Activated T-helper 9 cell treated with anti-CD3 and anti-CD28 coated beads, Interleukin-2, amount 50 U/mL, for 16 hours (primary cell): ENCODE data around the gene PIK3CG.
"Not testable (repeated sequence)": the region's sequence is repeated elsewhere in the genome, so short reads cannot be mapped to it uniquely, and the experiment has no call there.

Source experiments
- DNase-seq: peaks from one replicate; pipeline ENCODE4 v3.0.0-alpha.2; 2020; ENCODE audit warnings: low read depth

Gene PIK3CG

DNA sequence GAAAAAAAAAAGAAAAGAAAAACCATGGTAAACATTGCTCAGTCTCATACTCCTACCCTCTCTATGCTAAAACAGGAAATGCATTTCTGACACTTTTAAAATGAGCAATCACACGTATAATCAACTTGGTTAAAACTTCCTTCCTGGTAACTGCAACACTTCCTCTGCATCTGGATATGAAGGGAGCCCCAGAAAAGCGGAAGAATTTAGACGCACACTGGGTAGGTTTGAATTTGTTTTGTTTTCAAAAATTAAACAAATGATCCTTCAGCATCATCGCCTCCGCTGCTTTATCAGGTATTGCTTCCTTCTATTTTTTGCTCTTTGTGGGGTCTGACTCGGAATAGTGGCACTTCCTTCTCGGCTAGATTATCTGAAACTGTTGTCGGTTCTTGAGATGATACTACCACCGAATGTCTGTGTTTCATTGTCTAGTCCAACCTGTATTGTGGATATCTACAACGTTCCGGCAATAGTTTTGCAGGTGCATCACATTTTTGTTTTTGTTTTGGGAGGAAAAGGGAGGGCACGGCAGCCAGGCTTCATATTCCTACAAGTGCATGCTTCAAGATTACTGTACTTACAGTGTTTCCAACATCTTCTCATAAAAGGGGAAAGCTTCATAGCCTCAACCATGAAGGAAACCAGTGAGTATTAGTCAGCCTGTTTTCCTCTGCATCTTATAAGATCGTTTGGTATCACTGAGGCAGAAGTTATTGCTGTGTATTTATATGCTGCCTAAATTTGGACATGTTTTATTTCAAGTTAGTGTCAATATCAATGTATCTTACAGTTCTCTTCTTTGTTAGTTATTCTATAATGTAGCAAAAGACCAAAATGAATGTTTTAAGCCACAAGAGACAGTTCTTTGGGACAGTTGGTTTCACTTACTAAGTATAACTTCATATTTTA is at the start of gene PIK3CG:
Gene PIK3CG, plus strand, starts transcription at position 153 of the 912 bp plus-strand sequence. CDS start 2,280 bp downstream, outside the sequence.
- no peak for DNase-seq

DNA sequence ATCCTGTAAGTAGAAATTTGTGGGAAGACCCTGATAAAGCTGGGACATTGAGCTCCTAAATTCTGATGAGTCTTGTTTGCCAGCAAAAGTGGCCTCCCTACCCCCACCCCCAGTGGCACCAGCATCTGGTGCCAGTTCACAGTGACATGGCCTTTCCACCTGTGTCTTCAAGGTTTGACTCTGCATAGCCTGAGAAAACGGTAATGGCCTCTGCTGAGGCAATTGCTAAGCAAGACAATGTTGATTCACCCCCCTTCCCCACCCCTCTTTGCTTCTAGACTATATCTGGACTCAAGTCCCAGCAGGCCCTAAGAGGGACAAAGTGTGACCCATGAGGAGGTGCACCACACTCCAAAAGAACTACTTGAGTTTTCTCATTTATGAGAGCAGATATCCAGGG is 48.0 kb upstream of the PIK3CG start:
- no peak for DNase-seq

DNA sequence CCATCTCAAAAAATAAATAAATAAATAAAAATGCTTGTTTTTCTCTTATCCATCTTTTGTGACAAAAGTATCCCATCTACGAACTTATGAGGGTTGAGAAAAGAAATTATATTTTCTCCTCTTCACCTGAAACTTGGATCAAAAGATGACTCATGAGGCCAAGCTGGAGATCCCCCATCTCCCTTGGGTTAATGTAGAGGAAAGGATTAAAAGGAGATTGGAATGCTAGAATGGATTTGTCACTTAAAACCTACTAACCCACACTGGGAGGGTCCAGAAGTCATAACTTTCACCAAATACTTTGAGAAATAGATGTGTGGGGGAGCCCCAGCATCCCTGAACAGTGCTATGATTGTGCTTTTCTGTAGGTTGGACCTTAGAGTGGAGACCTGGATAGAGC is 46.3 kb upstream of the PIK3CG start:
- no peak for DNase-seq

DNA sequence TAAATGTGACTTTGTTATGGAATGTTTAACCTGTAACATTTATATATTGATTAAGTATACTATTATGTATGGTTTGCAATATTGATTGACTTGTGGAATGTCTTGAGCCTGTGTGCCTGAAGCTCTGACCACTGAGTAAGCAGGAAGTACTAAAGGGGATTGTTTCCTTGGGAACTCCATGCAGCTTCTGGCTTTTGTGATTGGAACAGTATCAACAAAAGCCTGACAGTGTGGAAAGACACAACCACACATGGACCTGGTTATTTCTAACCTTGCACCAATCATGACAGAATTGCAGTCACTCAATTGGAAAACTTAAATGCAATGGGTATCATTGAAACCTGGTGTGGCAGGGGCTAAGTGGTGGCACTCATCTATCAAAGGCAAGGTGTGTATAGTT is 45.5 kb upstream of the PIK3CG start:
- DNase-seq: no peak

DNA sequence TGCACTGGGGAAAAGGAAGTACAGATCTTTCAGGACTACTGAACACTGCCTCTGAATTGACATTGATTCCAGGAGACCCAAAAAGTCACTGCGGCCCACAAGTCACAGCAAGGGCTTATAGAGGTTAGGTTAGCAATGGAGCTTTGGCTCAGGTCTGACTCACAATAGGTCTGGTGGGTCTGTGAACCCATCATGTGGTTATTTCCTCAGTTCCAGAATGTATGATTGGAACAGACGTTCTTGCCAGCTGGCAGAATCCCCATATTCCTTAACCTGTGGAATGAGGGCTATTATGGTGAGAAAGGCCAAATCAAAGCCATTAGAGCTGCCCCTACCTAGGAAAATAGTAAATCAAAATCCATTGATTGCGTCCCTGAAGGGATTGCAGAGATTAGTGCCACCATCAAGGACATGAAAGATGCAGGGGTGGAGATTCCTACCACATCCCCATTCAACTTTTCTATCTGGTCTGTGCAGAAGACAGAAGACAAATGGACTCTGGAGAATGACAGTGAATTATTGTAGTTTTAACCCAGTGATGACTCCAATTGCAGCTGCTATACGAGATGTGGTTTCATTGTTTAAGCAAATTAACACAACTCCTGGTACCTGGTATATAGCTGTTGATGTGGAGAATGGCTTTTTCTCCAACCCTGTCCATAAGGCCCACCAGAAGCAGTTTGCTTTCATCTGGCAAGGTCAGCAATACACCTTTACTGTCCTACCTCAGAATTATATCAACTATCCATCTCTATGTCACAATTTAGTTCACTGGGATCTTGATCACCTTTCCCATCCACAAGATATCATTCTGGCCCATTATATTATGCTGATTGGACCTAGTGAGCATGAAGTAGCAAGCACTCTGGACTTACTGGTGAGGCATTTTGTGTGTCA is 44.5 kb upstream of the PIK3CG start:
- DNase-seq: no peak

DNA sequence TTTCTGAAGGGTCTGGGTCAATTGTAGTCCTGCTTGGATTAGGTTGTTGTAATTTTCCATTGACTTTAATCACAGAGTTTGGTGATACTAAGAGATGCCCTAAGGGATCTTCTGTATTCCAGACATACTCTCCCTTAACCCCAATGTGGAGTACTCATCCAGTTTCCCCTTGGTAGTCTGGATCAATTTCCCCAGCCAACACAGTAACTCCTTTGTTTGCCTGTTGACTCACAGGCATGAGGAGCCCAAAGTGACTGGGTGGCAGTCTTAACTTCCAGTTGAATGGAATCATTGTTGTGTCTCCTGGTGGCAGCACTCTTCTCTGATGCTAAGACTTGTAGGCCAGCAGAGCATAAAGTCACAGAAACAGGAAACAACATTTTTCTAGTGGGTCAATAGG is 41.5 kb upstream of the PIK3CG start:
- no peak for DNase-seq

DNA sequence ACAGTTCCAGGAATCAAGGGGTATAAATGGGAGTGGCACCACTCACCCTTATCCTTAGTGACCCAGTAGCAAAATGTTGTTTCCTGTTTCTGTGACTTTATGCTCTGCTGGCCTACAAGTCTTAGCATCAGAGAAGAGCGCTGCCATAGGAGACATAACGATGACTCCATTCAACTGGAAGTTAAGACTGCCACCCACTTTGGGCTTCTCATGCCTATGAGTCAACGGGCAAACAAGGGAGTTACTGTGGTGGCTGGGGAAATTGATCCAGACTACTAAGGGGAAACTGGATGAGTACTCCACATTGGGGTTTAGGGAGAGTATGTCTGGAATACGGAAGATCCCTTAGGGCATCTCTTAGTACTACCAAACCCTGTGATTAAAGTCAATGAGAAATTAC is 40.6 kb upstream of the PIK3CG start:
- no peak for DNase-seq

DNA sequence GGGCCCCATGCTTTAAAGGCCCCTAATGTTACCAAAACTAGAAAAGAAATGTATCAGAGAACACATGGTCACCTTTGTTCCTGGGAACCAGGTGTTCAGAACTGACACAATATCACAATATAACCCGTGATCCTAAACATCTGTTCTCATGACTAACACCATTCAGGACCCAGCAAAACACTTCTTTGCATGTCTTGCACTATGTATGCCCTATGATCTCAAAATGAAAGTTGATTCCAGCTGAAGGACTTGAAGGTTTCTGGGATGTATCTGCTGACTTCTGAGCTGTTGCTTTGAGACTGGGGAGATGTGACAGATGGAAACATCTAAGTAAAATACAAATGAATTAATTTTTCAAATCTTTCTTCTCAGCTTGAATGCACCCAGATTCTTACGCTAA is 37.5 kb upstream of the PIK3CG start:
- no peak for DNase-seq

DNA sequence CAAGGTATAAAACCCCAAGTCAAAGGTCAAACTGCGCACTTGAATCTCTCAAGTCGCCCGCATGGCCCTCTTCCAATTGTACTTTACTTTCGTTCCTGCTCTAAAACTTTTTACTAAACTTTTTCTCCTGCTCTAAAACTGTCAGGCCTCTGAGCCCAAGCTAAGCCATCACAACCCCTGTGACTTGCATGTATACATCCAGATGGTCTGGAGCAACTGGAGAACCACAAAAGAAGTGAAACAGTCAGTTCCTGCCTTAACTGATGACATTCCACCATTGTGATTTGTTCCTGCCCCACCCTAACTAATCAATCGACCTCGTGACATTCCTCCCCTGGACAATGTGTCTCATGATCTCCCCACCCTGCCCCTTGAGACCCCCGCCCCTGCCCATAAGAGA is 35.6 kb upstream of the PIK3CG start:
- no peak for DNase-seq

DNA sequence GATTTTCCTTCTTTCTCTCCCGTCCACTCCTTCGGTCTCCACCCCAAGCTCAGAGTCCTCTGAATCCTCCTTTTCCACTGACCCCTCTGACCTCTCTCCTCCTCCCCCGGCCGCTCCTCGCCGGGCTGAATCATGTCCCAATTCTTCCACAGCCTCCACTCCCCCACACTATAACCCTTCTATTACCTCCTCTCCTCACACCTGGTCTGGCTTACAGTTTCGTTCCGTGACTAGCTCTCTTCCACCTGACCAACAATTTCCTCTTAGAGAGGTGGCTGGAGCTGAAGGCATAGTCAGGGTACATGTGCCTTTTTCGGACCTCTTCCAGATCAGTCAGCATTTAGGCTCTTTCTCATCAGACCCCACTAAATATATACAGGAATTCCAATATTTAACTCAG is 34.2 kb upstream of the PIK3CG start:
- DNase-seq: not testable (repeated sequence)

DNA sequence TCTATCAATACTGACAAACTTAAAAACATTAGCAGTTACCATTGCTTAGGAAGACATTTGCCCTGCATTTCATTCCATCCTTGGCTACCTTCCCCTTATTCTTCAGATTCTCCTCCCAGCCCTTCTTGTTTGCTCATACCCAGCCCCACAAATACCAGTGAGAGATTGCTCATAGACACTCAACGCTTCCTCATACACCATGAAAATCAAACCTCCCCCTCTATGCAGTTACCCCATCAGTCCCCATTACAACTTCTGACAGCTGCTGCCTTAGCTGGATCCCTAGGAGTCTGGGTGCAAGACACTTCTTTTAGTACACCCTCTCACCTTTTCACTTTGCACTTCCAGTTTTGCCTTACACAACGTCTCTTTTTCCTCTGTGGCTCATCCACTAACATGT is 28.3 kb upstream of the PIK3CG start:
- DNase-seq: no peak

DNA sequence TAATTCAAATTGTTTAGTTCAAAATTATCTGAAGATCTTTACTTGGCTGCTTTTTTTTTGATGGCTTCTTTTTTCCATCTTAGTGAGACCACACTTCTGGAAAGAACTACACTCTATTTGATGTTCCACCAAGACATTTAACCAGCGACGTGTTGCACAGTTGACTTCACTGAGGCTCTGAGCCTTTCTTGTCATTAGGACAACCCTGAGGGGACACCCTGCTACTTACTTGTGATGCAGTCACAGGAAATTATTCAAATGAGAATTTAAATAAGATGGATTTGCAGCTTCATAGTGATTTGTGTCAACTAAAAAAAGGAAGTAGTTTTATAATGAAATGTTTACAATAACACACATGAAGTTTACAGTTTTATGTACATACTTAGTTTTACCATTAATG is 25.6 kb upstream of the PIK3CG start:
- DNase-seq: no peak

DNA sequence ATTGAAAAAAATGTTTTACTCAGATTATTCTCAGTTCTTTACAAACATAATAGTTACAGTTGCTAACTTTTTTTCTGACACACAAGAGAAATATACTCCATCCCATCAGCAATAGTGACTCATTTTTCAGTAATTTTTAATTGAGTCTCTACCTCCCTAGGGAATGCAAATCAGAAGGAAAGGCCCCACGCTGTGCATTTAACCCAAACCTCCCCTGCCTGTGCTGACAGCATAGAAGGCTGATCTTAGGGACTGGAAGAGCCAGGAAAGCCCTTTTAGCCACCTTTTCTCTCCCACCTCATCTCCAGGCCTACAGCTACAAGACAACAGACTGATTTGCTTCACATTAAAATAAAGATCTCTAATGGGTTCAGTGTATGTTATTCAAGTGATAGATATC is 24.7 kb upstream of the PIK3CG start:
- DNase-seq: no peak

DNA sequence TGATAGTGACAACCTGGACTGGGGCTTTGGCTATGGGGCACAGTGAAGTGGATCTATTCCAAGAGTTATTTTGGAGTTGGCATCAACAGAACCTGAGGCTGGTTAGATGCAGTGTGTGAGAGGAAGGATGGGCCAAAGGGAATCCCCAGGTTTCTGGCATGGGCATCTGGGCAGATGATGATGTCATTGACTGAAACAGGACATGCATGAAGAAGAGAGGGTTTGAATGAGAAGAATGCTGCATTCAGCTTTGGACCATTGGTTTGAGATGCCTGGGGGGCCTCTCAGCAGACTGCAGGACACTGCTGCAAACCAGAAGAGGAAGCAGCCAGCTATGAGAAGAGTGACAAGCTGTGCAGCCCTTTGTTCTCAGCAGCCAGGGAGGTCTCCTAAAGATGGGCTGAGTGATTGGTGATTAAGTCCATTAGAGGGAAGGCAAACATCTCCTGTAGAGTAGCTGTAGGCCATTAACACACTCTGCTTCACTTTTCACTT is 23.1 kb upstream of the PIK3CG start:
- no peak for DNase-seq

DNA sequence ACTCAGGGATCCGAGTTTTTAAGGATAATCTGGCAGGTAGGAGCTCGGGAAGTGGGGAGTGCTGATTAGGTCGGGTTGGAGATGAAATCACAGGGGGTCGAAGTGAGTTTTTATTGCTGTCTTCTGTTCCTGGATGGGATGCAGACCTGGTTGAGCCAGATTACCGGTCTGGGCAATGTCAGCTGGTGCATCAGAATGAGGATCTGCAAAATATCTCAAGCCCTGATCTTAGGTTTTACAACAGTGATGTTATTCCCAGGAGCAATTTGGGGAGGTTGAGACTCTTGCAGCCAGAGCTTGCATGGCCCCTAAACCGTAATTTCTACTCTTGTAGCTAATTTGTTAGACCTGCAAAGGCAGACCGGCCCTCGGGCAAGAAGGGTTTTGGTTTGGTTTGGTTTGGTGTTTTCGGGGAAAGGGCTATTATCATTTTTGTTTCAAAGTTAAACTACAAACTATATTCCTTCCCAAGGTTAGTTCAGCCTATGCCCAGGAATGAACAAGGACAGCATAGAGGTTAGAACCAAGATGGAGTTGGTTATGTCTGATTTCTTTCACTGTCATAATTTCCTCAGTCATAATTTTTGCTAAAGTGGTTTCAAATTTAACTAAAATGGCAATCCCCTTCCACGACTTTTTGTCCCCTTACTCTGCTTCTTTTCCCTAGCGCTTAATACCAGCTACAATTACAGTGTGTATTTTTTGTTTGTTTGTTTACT is 20.6 kb upstream of the PIK3CG start:
- DNase-seq: no peak

DNA sequence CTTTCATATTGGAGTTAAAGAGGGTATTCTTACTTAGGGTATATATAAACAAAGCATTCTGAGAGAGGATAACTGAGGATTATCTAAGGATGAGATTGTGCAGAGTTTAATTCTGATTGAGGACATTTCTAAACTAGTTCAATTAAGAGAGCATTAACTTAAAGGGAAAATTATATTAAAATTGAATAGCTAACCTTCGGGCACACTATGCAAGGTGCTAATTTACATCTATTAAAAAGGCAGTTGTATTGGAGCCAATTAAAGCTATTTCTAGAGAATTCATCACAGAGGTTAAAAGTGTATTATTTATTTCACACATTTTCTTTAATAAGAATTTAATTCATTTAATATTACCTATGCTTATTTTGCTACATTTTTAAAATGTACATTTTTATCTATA is 17.0 kb upstream of the PIK3CG start:
- no peak for DNase-seq

DNA sequence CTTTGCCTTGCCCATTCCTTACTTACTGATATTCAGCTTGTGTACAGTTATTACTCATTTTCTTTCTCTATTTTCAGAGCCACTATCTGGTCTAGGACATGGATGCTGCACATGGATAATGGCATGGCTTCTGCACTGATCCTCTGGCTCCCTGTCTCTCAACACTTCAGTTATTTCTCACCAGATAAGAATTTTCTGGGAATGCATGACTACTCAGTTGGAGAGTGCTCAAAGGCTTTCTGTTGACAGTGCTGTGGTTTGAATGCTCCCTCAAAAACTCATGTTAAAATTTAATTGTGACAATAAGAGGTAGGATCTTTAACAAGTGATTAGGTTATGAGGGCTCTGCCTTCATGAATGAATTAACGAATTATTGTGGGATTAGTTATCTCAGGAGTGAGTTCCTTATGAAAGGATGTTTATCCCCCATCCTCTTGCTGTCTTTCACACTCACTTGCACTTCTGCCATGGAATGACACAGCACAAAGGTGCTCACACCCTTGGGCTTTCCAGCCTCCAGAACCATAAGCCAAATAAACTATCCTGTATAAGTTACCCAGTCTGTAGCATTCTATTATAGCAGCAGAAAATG is 16.1 kb upstream of the PIK3CG start:
- no peak for DNase-seq

DNA sequence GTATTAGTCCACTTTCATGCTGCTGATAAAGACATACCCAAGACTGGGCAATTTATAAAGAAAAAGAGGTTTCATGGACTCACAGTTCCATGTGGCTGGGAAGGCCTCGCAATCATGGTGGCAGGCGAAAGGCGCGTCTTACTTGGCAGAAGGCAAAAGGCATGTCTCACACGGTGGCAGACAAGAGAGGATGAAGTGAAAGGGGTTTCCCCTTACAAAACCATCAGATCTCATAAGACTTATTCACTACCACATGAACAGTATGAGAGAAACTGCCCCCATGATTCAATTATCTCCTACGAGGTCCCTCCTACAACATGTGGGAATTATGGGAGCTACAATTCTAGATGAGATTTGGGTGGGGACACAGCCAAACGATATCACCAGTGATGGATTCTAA is 13.4 kb upstream of the PIK3CG start:
- DNase-seq: not testable (repeated sequence)

DNA sequence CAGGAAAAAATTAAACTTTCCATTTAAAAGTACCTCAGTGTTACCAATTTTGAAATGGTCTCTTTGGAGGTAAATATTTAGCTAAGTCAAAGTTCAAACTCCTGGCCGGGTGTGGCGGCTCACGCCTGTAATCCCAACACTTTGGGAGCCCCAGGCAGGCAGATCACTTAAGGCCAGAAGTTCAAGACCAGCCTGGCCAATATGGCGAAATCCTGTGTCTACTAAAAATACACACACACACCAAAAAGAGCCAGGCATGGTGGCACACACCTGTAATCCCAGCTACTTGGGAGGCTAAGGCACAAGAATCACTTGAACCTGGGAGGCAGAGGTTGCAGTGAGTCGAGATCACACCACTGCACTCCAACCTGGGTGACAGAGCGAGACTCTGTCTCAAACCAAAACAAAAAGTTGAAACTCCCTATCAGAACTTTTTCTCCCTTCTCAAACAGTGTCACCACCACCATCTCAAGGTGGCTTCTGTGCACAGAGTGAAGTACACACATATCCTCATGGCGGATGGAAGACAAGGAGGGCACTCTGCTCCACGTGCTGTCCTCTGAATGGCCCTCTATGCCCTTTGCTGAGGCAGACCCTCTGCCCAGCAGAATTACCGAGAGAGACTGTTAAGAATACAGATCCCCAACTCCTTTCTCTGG is 11.7 kb upstream of the PIK3CG start:
- DNase-seq: no peak

DNA sequence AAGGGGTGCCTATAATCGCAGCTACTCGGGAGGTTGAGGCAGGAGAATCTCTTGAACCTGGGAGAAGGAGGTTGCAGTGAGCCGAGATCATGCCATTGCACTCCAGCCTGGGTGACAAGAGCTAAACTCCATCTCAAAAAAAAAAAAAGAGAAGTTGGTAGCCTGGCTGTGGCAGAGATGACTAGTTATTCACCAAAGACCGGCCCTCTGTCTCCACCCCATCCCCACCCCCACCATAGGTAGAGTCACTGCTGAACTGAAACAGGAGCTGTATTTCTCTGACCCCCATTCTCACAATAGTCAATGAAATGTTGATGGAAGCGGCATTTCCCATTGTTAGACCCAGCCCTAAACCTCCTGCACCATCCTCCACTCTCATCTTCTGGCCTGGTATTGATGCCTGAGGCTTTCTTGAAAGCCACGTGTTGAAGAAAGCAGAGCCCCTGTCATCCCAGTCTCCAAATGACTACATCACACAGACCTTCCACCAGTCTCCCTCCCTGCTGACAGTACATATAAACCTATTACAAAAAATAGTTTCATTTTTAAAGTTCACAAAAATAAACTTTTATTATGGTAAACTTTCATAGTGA is 9.4 kb upstream of the PIK3CG start:
- DNase-seq: no peak
